ENCODE measurements around the gene SQSTM1. TPM values are rescaled to one million over a fixed set of nuclear protein-coding genes. Genes with fewer than 3 reads are reported as not detected.

SQSTM1 gene
- total RNA-seq, 1 experiment from 2014 or later, result 78.5 TPM

DNA sequence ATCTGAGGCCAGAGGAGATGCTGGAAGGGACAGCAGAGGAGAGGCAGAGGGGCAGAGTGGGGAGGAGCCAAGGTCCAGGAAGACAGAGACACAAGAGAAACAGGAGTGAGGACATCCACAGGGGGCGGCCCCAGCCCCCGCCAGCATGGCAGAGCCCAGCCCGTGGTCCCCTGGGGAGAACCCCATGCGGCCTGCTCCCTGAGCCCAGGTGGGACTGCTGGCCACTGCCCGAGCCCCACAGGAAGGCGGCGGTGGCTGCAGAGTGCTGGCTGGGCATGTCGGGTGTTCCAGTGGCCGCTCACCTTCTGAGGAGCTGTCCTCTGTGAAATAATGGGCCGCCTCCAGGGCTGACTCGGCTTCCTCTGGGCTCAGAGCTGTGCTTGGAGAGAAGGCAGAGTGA is 46.8 kb downstream of the SQSTM1 start:
- peaks cover 2% of the 10 kb centered on the region; the same call in 1 of the 2 replicates for H3K4me1 Mint-ChIP-seq
- no peaks in the 10 kb centered on the region for H3K27me3 Mint-ChIP-seq (ENCODE audit: low read depth)
- TF ChIP-seq ZNF423 (CRISPR knock-in tag; IDR thresholded peaks at IDR 0.05) (peak; percentile 67; the same call in 1 of the 2 replicates), GRHL2 (CRISPR knock-in tag; IDR thresholded peaks at IDR 0.05; ENCODE audit: insufficient replicate concordance, severe bottlenecking) (no peak)
- H3K4me3 Mint-ChIP-seq, result no peak overlapping the region
- H3K36me3 Mint-ChIP-seq, result peaks cover 47% of the 10 kb centered on the region
- ChIA-PET CTCF (interaction anchor here (1.6 to 2.7 kb wide), 3 partner anchors 66 to 108 kb away, joined by 5 to 7 read pairs (median 6); no protein-coding TSS in a partner anchor), POLR2A (interaction anchor here (0.6 kb wide), 1 partner anchor 125 kb away, joined by 11 read pairs; no protein-coding TSS in a partner anchor)
- no peak for ATAC-seq
- DNase-seq (ENCODE audit: low spot score), result no peak
- peak overlapping the region; percentile 79; the same call in 1 of the 2 replicates for H3K27ac Mint-ChIP-seq
- H3K9me3 Mint-ChIP-seq, result peaks cover 4% of the 10 kb centered on the region

DNA sequence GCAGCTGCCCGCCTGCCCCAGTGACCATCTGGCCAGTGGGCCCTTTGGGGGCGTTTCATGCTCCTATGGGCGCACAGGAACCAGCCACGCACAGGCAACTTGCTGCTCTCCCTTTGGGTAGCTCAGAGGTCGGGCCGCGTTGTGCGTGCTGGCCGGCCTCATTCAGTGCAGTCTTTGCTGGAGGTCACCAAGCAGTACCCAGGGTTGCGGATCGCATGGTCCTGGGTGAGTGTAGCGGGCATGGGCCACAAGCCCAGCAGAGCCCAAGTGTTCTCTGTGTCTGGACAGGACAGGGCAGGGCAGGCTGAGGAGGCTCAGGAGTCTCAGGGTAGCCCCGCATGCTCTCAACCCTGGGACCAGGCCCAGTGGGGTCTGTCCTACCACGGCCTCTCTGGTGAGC is 47.8 kb downstream of the SQSTM1 start:
- no peaks in the 10 kb centered on the region for H3K27me3 Mint-ChIP-seq (ENCODE audit: low read depth)
- no peaks in the 10 kb centered on the region for H3K9me3 Mint-ChIP-seq
- ChIA-PET CTCF (interaction anchor here (2.2 to 2.7 kb wide), 2 partner anchors 9 to 67 kb away, joined by 7 read pairs; no protein-coding TSS in a partner anchor), POLR2A (no interaction called here)
- TF ChIP-seq, protein P1, sequence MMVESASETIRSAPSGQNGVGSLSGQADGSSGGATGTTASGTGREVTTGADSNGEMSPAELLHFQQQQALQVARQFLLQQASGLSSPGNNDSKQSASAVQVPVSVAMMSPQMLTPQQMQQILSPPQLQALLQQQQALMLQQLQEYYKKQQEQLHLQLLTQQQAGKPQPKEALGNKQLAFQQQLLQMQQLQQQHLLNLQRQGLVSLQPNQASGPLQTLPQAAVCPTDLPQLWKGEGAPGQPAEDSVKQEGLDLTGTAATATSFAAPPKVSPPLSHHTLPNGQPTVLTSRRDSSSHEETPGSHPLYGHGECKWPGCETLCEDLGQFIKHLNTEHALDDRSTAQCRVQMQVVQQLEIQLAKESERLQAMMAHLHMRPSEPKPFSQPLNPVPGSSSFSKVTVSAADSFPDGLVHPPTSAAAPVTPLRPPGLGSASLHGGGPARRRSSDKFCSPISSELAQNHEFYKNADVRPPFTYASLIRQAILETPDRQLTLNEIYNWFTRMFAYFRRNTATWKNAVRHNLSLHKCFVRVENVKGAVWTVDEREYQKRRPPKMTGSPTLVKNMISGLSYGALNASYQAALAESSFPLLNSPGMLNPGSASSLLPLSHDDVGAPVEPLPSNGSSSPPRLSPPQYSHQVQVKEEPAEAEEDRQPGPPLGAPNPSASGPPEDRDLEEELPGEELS (CRISPR knock-in tag; IDR thresholded peaks at IDR 0.05), result no peak
- TF ChIP-seq NR2C2 (CRISPR knock-in tag; IDR thresholded peaks at IDR 0.05) (no peak), GRHL2 (CRISPR knock-in tag; IDR thresholded peaks at IDR 0.05; ENCODE audit: insufficient replicate concordance, severe bottlenecking) (no peak), JAZF1 (CRISPR knock-in tag; IDR thresholded peaks at IDR 0.05) (no peak), SP1 (CRISPR knock-in tag; conservative IDR thresholded peaks at IDR 0.05) (no peak), HMGA2 (CRISPR knock-in tag; IDR thresholded peaks at IDR 0.05) (no peak), SMAD3 (CRISPR knock-in tag; IDR thresholded peaks at IDR 0.05; ENCODE audit: borderline replicate concordance) (no peak), ZNF423 (CRISPR knock-in tag; IDR thresholded peaks at IDR 0.05) (no peak), GTF2I (CRISPR knock-in tag; conservative IDR thresholded peaks at IDR 0.05) (no peak), ESRRA (CRISPR knock-in tag; IDR thresholded peaks at IDR 0.05; ENCODE audit: borderline replicate concordance) (no peak), NFATC4 (CRISPR knock-in tag; IDR thresholded peaks at IDR 0.05) (no peak), ZNF396 (CRISPR knock-in tag; IDR thresholded peaks at IDR 0.05; ENCODE audit: borderline replicate concordance) (no peak), ATF1 (CRISPR knock-in tag; IDR thresholded peaks at IDR 0.05) (no peak), OVOL2 (CRISPR knock-in tag; IDR thresholded peaks at IDR 0.05; ENCODE audit: borderline replicate concordance) (no peak)
- TF ChIP-seq, protein P2, sequence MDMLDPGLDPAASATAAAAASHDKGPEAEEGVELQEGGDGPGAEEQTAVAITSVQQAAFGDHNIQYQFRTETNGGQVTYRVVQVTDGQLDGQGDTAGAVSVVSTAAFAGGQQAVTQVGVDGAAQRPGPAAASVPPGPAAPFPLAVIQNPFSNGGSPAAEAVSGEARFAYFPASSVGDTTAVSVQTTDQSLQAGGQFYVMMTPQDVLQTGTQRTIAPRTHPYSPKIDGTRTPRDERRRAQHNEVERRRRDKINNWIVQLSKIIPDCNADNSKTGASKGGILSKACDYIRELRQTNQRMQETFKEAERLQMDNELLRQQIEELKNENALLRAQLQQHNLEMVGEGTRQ (CRISPR knock-in tag; IDR thresholded peaks at IDR 0.05), result no peak
- TF ChIP-seq, protein P3, sequence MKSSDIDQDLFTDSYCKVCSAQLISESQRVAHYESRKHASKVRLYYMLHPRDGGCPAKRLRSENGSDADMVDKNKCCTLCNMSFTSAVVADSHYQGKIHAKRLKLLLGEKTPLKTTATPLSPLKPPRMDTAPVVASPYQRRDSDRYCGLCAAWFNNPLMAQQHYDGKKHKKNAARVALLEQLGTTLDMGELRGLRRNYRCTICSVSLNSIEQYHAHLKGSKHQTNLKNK (CRISPR knock-in tag; IDR thresholded peaks at IDR 0.05), result no peak
- TF ChIP-seq, protein P4, sequence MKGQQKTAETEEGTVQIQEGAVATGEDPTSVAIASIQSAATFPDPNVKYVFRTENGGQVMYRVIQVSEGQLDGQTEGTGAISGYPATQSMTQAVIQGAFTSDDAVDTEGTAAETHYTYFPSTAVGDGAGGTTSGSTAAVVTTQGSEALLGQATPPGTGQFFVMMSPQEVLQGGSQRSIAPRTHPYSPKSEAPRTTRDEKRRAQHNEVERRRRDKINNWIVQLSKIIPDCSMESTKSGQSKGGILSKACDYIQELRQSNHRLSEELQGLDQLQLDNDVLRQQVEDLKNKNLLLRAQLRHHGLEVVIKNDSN (CRISPR knock-in tag; IDR thresholded peaks at IDR 0.05), result no peak
- TF ChIP-seq, protein P5, sequence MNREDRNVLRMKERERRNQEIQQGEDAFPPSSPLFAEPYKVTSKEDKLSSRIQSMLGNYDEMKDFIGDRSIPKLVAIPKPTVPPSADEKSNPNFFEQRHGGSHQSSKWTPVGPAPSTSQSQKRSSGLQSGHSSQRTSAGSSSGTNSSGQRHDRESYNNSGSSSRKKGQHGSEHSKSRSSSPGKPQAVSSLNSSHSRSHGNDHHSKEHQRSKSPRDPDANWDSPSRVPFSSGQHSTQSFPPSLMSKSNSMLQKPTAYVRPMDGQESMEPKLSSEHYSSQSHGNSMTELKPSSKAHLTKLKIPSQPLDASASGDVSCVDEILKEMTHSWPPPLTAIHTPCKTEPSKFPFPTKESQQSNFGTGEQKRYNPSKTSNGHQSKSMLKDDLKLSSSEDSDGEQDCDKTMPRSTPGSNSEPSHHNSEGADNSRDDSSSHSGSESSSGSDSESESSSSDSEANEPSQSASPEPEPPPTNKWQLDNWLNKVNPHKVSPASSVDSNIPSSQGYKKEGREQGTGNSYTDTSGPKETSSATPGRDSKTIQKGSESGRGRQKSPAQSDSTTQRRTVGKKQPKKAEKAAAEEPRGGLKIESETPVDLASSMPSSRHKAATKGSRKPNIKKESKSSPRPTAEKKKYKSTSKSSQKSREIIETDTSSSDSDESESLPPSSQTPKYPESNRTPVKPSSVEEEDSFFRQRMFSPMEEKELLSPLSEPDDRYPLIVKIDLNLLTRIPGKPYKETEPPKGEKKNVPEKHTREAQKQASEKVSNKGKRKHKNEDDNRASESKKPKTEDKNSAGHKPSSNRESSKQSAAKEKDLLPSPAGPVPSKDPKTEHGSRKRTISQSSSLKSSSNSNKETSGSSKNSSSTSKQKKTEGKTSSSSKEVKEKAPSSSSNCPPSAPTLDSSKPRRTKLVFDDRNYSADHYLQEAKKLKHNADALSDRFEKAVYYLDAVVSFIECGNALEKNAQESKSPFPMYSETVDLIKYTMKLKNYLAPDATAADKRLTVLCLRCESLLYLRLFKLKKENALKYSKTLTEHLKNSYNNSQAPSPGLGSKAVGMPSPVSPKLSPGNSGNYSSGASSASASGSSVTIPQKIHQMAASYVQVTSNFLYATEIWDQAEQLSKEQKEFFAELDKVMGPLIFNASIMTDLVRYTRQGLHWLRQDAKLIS (CRISPR knock-in tag; IDR thresholded peaks at IDR 0.05; ENCODE audit: borderline replicate concordance), result no peak
- TF ChIP-seq, protein P6, sequence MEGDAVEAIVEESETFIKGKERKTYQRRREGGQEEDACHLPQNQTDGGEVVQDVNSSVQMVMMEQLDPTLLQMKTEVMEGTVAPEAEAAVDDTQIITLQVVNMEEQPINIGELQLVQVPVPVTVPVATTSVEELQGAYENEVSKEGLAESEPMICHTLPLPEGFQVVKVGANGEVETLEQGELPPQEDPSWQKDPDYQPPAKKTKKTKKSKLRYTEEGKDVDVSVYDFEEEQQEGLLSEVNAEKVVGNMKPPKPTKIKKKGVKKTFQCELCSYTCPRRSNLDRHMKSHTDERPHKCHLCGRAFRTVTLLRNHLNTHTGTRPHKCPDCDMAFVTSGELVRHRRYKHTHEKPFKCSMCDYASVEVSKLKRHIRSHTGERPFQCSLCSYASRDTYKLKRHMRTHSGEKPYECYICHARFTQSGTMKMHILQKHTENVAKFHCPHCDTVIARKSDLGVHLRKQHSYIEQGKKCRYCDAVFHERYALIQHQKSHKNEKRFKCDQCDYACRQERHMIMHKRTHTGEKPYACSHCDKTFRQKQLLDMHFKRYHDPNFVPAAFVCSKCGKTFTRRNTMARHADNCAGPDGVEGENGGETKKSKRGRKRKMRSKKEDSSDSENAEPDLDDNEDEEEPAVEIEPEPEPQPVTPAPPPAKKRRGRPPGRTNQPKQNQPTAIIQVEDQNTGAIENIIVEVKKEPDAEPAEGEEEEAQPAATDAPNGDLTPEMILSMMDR (IDR thresholded peaks at IDR 0.05), result no peak
- TF ChIP-seq, protein P7, sequence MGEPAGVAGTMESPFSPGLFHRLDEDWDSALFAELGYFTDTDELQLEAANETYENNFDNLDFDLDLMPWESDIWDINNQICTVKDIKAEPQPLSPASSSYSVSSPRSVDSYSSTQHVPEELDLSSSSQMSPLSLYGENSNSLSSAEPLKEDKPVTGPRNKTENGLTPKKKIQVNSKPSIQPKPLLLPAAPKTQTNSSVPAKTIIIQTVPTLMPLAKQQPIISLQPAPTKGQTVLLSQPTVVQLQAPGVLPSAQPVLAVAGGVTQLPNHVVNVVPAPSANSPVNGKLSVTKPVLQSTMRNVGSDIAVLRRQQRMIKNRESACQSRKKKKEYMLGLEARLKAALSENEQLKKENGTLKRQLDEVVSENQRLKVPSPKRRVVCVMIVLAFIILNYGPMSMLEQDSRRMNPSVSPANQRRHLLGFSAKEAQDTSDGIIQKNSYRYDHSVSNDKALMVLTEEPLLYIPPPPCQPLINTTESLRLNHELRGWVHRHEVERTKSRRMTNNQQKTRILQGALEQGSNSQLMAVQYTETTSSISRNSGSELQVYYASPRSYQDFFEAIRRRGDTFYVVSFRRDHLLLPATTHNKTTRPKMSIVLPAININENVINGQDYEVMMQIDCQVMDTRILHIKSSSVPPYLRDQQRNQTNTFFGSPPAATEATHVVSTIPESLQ (CRISPR knock-in tag; IDR thresholded peaks at IDR 0.05), result no peak
- peaks cover 2% of the 10 kb centered on the region; the same call in 1 of the 2 replicates for H3K4me1 Mint-ChIP-seq
- H3K36me3 Mint-ChIP-seq, result peaks cover 36% of the 10 kb centered on the region
- no peak overlapping the region for H3K27ac Mint-ChIP-seq
- ATAC-seq, result no peak
- DNase-seq (ENCODE audit: low spot score), result no peak
- H3K4me3 Mint-ChIP-seq, result no peak overlapping the region

Measured in WTC11 (cell line).